Upper lobe of left lung (tissue), 6 donors: Measurements from ENCODE around the gene GALNT3. TPM values are rescaled to one million over a fixed set of nuclear protein-coding genes. Genes with fewer than 3 reads are reported as not detected.

Experiments
- ATAC-seq, 2 donors: fragments of 200-7000 bp; cut with Tn5 transposase; one replicate each; pipeline ENCODE4 v1.9.1; 2022; ENCODE audit warnings: mild to moderate bottlenecking in 2 of 2, moderate library complexity in 2 of 2; ENCODE audit not compliant: low FRiP score in 2 of 2
- DNase-seq, 2 donors: peaks; one replicate each; pipeline ENCODE4 v3.0.0-alpha.2; 2019 to 2020
- H3K27ac ChIP-seq, 4 donors: fragments of 200-600 bp; sonication (generic); one replicate each; pipeline ENCODE4 v1.5.1; 2016 to 2019
- H3K27me3 ChIP-seq, 4 donors: fragments of 200-600 bp; sonication (generic); one replicate each; pipeline ENCODE4 v1.5.1; 2017 to 2019
- H3K36me3 ChIP-seq, 4 donors: fragments of 200-600 bp; sonication (generic); one replicate each; pipeline ENCODE4 v1.5.1; 2016 to 2019
- H3K4me1 ChIP-seq, 4 donors: fragments of 200-600 bp; sonication (generic); one replicate each; pipeline ENCODE4 v1.5.1; 2018 to 2019
- H3K4me3 ChIP-seq, 4 donors: fragments of 200-600 bp; sonication (generic); one replicate each; pipeline ENCODE4 v1.5.1; 2017 to 2019; ENCODE audit warnings: mild to moderate bottlenecking in 2 of 4, moderate library complexity in 1 of 4
- H3K9me3 ChIP-seq, 4 donors: fragments of 200-600 bp; sonication (generic); one replicate each; pipeline ENCODE4 v1.5.1; 2018 to 2019
- CTCF ChIP-seq, 6 experiments: fragments of 450-650 bp in 4 of 6; fragments of 200-600 bp in 2 of 6; sonication (generic) in 2 of 6; IDR thresholded peaks; one replicate each; pipeline ENCODE4 v1.5.1; 2016 to 2019; ENCODE audit warnings: antibody characterized with exemption in 6 of 6
- EP300 ChIP-seq, 4 donors: sonication (generic); formaldehyde crosslinking; IDR thresholded peaks; one replicate each; pipeline ENCODE4 v1.5.1; 2017; ENCODE audit warnings: antibody characterized with exemption in 4 of 4, control low read depth in 2 of 4
- POLR2A ChIP-seq, 4 donors: fragments of 450-650 bp; IDR thresholded peaks; one replicate each; pipeline ENCODE4 v1.5.1; 2016 to 2017; ENCODE audit warnings: antibody characterized with exemption in 4 of 4, mild to moderate bottlenecking in 2 of 4
- POLR2AphosphoS5 ChIP-seq, 2 donors: sonication (generic); formaldehyde crosslinking; IDR thresholded peaks; one replicate each; pipeline ENCODE4 v1.5.1; 2017; ENCODE audit warnings: antibody characterized with exemption in 2 of 2
- WGBS, 2 donors: methylation state at CpG; one replicate each; pipeline ENCODE4 v1.1.5; 2017 to 2018; 5-methylcytosine and 5-hydroxymethylcytosine counted together
- total RNA-seq, 6 donors: library from RNA; depleted of rRNA in 4 of 6; stranded (reverse); fragments of >200 nt in 4 of 6; gene quantifications; one replicate each; pipeline versions ENCODE4 v1.1.0 to v1.2.1, GENCODE V29; 2016 to 2021
- donor health status: DM: no; HTN: no; CAD: no; lungs with moderate emphysema.
- donor health status: DM: no; HTN: yes; CAD: no; lungs with severe emphysema.

GALNT3 gene
- total RNA-seq, 6 donors from 2014 or later = 14.9 to 52.3 (median 28.7) TPM

- Histone ChIP-seq H3K27ac (no peak overlapping the region), H3K4me3 (no peak overlapping the region), H3K4me1 (no peaks in the 10 kb centered on the region), H3K9me3 (no peaks in the 10 kb centered on the region), H3K27me3 (no peaks in the 10 kb centered on the region), H3K36me3 (no peaks in the 10 kb centered on the region)
- 78 to 95% methylated on average over 3 of the region's 3 CpGs for WGBS, 2 donors
- no peak for DNase-seq
- TF ChIP-seq EP300 (IDR thresholded peaks at IDR 0.05) (no peak), CTCF (IDR thresholded peaks at IDR 0.05) (no peak), POLR2A (IDR thresholded peaks at IDR 0.05) (no peak), POLR2AphosphoS5 (IDR thresholded peaks at IDR 0.05) (no peak)
- no peak for ATAC-seq
Observed at GRCh38 chr2:165837122-165837521, 43.1 kb upstream of the GALNT3 start.

GRCh38 chr2:165835363-165835762 is 41.3 kb upstream of the GALNT3 start:
- TF ChIP-seq CTCF (IDR thresholded peaks at IDR 0.05) (no peak), EP300 (IDR thresholded peaks at IDR 0.05) (no peak), POLR2AphosphoS5 (IDR thresholded peaks at IDR 0.05) (no peak), POLR2A (IDR thresholded peaks at IDR 0.05) (no peak)
- ATAC-seq (no peak), DNase-seq (no peak)
- no peaks in the 10 kb centered on the region for H3K4me1 ChIP-seq
- no peak overlapping the region for H3K27ac ChIP-seq
- H3K36me3 ChIP-seq = no peaks in the 10 kb centered on the region
- H3K4me3 ChIP-seq = no peak overlapping the region
- no peaks in the 10 kb centered on the region for H3K27me3 ChIP-seq
- no peaks in the 10 kb centered on the region for H3K9me3 ChIP-seq
- 87 to 93% methylated on average over 2 of the region's 2 CpGs for WGBS, 2 donors

GRCh38 chr2:165833156-165833555 is 39.1 kb upstream of the GALNT3 start:
- no peak for ATAC-seq
- Histone ChIP-seq H3K4me1 (no peaks in the 10 kb centered on the region), H3K27me3 (no peaks in the 10 kb centered on the region), H3K36me3 (no peaks in the 10 kb centered on the region), H3K4me3 (no peak overlapping the region), H3K27ac (no peak overlapping the region), H3K9me3 (no peaks in the 10 kb centered on the region)
- 84 to 88% methylated on average over 4 of the region's 4 CpGs for WGBS, 2 donors
- DNase-seq = no peak
- no peak for TF ChIP-seq POLR2AphosphoS5 (IDR thresholded peaks at IDR 0.05)
- no peak for TF ChIP-seq CTCF (IDR thresholded peaks at IDR 0.05)
- TF ChIP-seq POLR2A (IDR thresholded peaks at IDR 0.05) = no peak
- TF ChIP-seq EP300 (IDR thresholded peaks at IDR 0.05) = no peak

- DNase-seq (no peak), ATAC-seq (no peak)
- WGBS, 2 donors = 95 to 100% methylated on average over 1 of the region's 1 CpG
- Histone ChIP-seq H3K4me3 (no peak overlapping the region), H3K4me1 (peaks cover 10 to 13% (median 12%) of the 10 kb centered on the region in 4 donors), H3K36me3 (no peaks in the 10 kb centered on the region), H3K9me3 (no peaks in the 10 kb centered on the region), H3K27ac (no peak overlapping the region), H3K27me3 (no peaks in the 10 kb centered on the region)
- TF ChIP-seq EP300 (IDR thresholded peaks at IDR 0.05) (no peak), CTCF (IDR thresholded peaks at IDR 0.05) (no peak), POLR2AphosphoS5 (IDR thresholded peaks at IDR 0.05) (no peak), POLR2A (IDR thresholded peaks at IDR 0.05) (no peak)
Observed at GRCh38 chr2:165827921-165828276, 33.9 kb upstream of the GALNT3 start.
